ENCODE results near the gene PDE4B. TPM values are rescaled to one million over a fixed set of nuclear protein-coding genes. Genes with fewer than 3 reads are reported as not detected.

The PDE4B gene
- total RNA-seq, 1 donor from 2014 or later, result 21.3 TPM

GRCh38 chr1:66197120-66197519, 404.4 kb downstream of the PDE4B start:
- H3K4me3 Mint-ChIP-seq, result no peak overlapping the region
- H3K4me1 Mint-ChIP-seq (ENCODE audit: low read depth), result no peaks in the 10 kb centered on the region
- H3K27me3 Mint-ChIP-seq (ENCODE audit: insufficient read depth), result peaks cover 10% of the 10 kb centered on the region
- DNase-seq (ENCODE audit: low spot score), result no peak
- no peak overlapping the region for H3K27ac Mint-ChIP-seq
- no peaks in the 10 kb centered on the region for H3K9me3 Mint-ChIP-seq
- no peaks in the 10 kb centered on the region for H3K36me3 Mint-ChIP-seq (ENCODE audit: low read depth)
- intact Hi-C loops (cut with micrococcal nuclease), result no loop called here

DNA sequence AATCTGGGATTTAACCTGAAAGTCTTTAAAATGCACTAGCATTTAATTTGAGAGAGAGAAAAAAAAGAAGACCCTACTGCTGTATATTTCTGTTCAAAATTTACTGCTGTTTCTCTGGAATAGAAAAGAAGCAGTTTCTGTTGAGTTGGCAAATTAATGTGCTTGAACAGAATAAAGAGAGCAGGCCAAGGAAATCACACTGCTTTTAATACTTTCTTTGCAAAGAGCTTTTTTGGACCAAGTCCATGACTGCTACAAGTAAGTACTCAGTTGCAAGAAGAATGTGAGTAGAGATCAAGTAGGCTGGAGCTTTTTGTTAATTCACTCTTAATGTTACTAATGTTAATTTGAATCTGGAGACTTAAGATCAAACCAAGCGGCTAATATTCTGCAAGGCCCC, 405.1 kb downstream of the PDE4B start:
- intact Hi-C loops (cut with micrococcal nuclease), result no loop called here
- Mint-ChIP-seq H3K27me3 (ENCODE audit: insufficient read depth) (peaks cover 10% of the 10 kb centered on the region), H3K9me3 (no peaks in the 10 kb centered on the region), H3K4me3 (no peak overlapping the region), H3K27ac (no peak overlapping the region), H3K36me3 (ENCODE audit: low read depth) (no peaks in the 10 kb centered on the region), H3K4me1 (ENCODE audit: low read depth) (no peaks in the 10 kb centered on the region)
- DNase-seq (ENCODE audit: low spot score), result no peak

- H3K27me3 Mint-ChIP-seq (ENCODE audit: insufficient read depth), result peaks cover 2% of the 10 kb centered on the region
- H3K27ac Mint-ChIP-seq, result no peak overlapping the region
- H3K36me3 Mint-ChIP-seq (ENCODE audit: low read depth), result no peaks in the 10 kb centered on the region
- intact Hi-C loops (cut with micrococcal nuclease), result no loop called here
- H3K4me3 Mint-ChIP-seq, result no peak overlapping the region
- H3K9me3 Mint-ChIP-seq, result peaks cover 18% of the 10 kb centered on the region
- DNase-seq (ENCODE audit: low spot score), result no peak
- no peaks in the 10 kb centered on the region for H3K4me1 Mint-ChIP-seq (ENCODE audit: low read depth)
These were observed 414.0 kb downstream of the PDE4B start for GRCh38 chr1:66206563-66207144.

- DNase-seq (ENCODE audit: low spot score), result no peak
- H3K27me3 Mint-ChIP-seq (ENCODE audit: insufficient read depth), result peaks cover 2% of the 10 kb centered on the region
- H3K36me3 Mint-ChIP-seq (ENCODE audit: low read depth), result no peaks in the 10 kb centered on the region
- no peak overlapping the region for H3K27ac Mint-ChIP-seq
- H3K4me3 Mint-ChIP-seq, result no peak overlapping the region
- intact Hi-C loops (cut with micrococcal nuclease), result no loop called here
- H3K9me3 Mint-ChIP-seq, result peaks cover 18% of the 10 kb centered on the region
- H3K4me1 Mint-ChIP-seq (ENCODE audit: low read depth), result no peaks in the 10 kb centered on the region
These were observed 414.8 kb downstream of the PDE4B start for GRCh38 chr1:66207484-66207883.

DNA sequence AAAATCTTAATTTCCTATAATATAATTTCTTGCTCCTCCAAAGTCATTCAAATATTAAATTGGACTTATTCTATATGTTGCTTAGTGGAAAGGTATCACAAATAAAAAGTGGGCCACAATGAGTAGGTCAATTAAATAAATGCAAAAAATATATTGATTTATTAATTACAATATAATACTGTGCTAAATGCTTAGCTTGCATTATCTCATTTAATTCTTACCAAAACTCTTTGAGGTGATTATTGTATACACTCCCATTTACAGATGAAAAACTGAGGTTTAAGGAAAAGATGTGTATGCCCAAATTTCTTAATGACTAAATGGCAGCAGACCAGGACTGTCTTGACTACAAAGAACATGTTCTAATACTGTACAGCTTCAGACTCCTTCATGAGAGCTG, 415.9 kb downstream of the PDE4B start:
- Mint-ChIP-seq H3K4me3 (no peak overlapping the region), H3K36me3 (ENCODE audit: low read depth) (no peaks in the 10 kb centered on the region), H3K27ac (no peak overlapping the region), H3K27me3 (ENCODE audit: insufficient read depth) (peaks cover 2% of the 10 kb centered on the region), H3K9me3 (peaks cover 13% of the 10 kb centered on the region), H3K4me1 (ENCODE audit: low read depth) (no peaks in the 10 kb centered on the region)
- DNase-seq (ENCODE audit: low spot score), result no peak
- intact Hi-C loops (cut with micrococcal nuclease), result no loop called here

GRCh38 chr1:66210635-66211244, 418.0 kb downstream of the PDE4B start:
- Mint-ChIP-seq H3K36me3 (ENCODE audit: low read depth) (no peaks in the 10 kb centered on the region), H3K27me3 (ENCODE audit: insufficient read depth) (peaks cover 2% of the 10 kb centered on the region), H3K4me1 (ENCODE audit: low read depth) (peaks cover 17% of the 10 kb centered on the region), H3K4me3 (no peak overlapping the region), H3K27ac (no peak overlapping the region), H3K9me3 (no peaks in the 10 kb centered on the region)
- intact Hi-C loops (cut with micrococcal nuclease), result no loop called here
- no peak for DNase-seq (ENCODE audit: low spot score)

- Mint-ChIP-seq H3K4me1 (ENCODE audit: low read depth) (peaks cover 17% of the 10 kb centered on the region), H3K4me3 (no peak overlapping the region)
- intact Hi-C loops (cut with micrococcal nuclease), result no loop called here
These were observed 418.8 kb downstream of the PDE4B start for GRCh38 chr1:66211521-66211920.

GRCh38 chr1:66213491-66213890, 420.8 kb downstream of the PDE4B start:
- peaks cover 17% of the 10 kb centered on the region for H3K4me1 Mint-ChIP-seq (ENCODE audit: low read depth)
- intact Hi-C loops (cut with micrococcal nuclease), result no loop called here
- H3K4me3 Mint-ChIP-seq, result no peak overlapping the region
- no peaks in the 10 kb centered on the region for H3K36me3 Mint-ChIP-seq (ENCODE audit: low read depth)
- H3K27me3 Mint-ChIP-seq (ENCODE audit: insufficient read depth), result peaks cover 2% of the 10 kb centered on the region
- DNase-seq (ENCODE audit: low spot score), result no peak
- H3K27ac Mint-ChIP-seq, result no peak overlapping the region
- no peaks in the 10 kb centered on the region for H3K9me3 Mint-ChIP-seq

More at GRCh38 chr1:66211521-66211920, 418.8 kb downstream of the PDE4B start:
- Mint-ChIP-seq H3K9me3 (no peaks in the 10 kb centered on the region), H3K27me3 (ENCODE audit: insufficient read depth) (peaks cover 2% of the 10 kb centered on the region), H3K36me3 (ENCODE audit: low read depth) (no peaks in the 10 kb centered on the region), H3K27ac (no peak overlapping the region)
- no peak for DNase-seq (ENCODE audit: low spot score)

DNA sequence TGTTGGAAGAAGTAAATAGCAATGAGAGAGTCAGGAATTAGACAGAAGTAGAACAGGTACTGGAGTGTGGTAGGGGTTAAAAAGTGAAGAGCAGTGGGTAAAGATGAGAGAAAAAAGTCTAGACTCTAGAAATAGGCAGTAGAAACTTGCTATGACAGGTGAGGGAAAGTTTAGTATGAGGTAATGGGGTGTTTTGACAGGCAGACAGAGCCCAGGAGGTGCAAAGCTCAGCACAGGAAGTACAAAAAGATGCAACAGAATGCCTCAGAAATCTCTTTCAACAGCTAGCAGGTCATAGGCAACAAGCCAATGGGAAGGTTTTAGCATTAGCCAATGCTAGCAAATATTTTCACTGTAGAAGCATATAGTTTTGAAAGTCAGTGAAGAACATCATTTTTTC, 422.2 kb downstream of the PDE4B start:
- no peak overlapping the region for H3K4me3 Mint-ChIP-seq
- no peaks in the 10 kb centered on the region for H3K36me3 Mint-ChIP-seq (ENCODE audit: low read depth)
- intact Hi-C loops (cut with micrococcal nuclease), result loop anchor here (2.0 to 5.0 kb wide), 2 partner anchors 28 to 33 kb away; no protein-coding TSS in a partner anchor
- peak overlapping the region; percentile 54 for H3K27ac Mint-ChIP-seq
- peaks cover 17% of the 10 kb centered on the region for H3K4me1 Mint-ChIP-seq (ENCODE audit: low read depth)
- H3K9me3 Mint-ChIP-seq, result no peaks in the 10 kb centered on the region
- peaks cover 2% of the 10 kb centered on the region for H3K27me3 Mint-ChIP-seq (ENCODE audit: insufficient read depth)
- DNase-seq (ENCODE audit: low spot score), result peak; percentile 21

- Mint-ChIP-seq H3K4me1 (ENCODE audit: low read depth) (peaks cover 17% of the 10 kb centered on the region), H3K27me3 (ENCODE audit: insufficient read depth) (no peaks in the 10 kb centered on the region)
- intact Hi-C loops (cut with micrococcal nuclease), result loop anchor here (5.0 kb wide), 1 partner anchor 35 kb away; no protein-coding TSS in a partner anchor
These were observed 424.3 kb downstream of the PDE4B start for GRCh38 chr1:66217021-66217420.

DNA sequence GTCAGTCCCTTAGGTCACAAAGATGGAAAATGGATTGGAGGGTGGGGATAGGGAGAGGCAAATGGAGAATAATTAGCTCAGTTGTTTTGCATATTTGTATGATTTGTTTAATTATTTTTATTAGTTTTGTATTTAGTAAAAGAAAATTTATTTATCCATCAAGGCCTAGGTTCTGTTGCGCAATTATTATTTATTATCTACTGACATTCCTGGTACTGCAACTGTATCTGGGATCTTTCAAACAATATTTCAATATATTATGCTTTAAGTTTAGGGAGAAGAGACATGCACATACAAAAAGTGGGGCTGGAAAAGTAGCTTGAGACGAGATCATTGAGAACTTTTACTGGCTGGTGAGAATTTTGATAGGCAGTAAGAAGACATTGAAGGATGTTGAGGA, 424.9 kb downstream of the PDE4B start:
- no peak for DNase-seq (ENCODE audit: low spot score)
- intact Hi-C loops (cut with micrococcal nuclease), result loop anchor here (5.0 kb wide), 1 partner anchor 35 kb away; no protein-coding TSS in a partner anchor
- Mint-ChIP-seq H3K27me3 (ENCODE audit: insufficient read depth) (no peaks in the 10 kb centered on the region), H3K36me3 (ENCODE audit: low read depth) (no peaks in the 10 kb centered on the region), H3K4me1 (ENCODE audit: low read depth) (peaks cover 17% of the 10 kb centered on the region), H3K9me3 (no peaks in the 10 kb centered on the region), H3K27ac (no peak overlapping the region), H3K4me3 (no peak overlapping the region)

More at GRCh38 chr1:66217021-66217420, 424.3 kb downstream of the PDE4B start:
- no peak overlapping the region for H3K27ac Mint-ChIP-seq
- no peak overlapping the region for H3K4me3 Mint-ChIP-seq
- H3K9me3 Mint-ChIP-seq, result no peaks in the 10 kb centered on the region
- DNase-seq (ENCODE audit: low spot score), result no peak
- no peaks in the 10 kb centered on the region for H3K36me3 Mint-ChIP-seq (ENCODE audit: low read depth)

DNA sequence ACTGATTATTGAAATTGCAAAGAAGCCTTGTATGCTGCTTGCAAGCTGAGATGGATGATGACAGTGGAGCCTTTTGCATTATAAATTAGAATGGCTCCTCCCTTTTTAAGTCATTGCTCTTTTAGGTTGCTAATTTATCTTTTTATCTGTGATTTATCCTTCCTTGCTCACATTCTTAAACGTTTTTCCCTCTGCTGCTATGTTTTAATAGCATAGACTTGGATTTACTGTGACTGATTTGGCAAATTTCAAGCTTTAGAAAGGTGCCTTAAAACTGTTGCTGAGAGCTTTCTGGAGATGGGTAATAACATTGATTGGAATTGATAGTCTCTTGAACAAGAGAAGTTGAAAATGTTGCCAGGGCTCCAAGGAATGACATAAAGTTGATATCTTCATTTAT, 427.8 kb downstream of the PDE4B start:
- no peaks in the 10 kb centered on the region for H3K9me3 Mint-ChIP-seq
- H3K27me3 Mint-ChIP-seq (ENCODE audit: insufficient read depth), result peaks cover 6% of the 10 kb centered on the region
- intact Hi-C loops (cut with micrococcal nuclease), result no loop called here
- H3K4me3 Mint-ChIP-seq, result no peak overlapping the region
- peaks cover 7% of the 10 kb centered on the region for H3K36me3 Mint-ChIP-seq (ENCODE audit: low read depth)
- DNase-seq (ENCODE audit: low spot score), result no peak
- no peak overlapping the region for H3K27ac Mint-ChIP-seq
- H3K4me1 Mint-ChIP-seq (ENCODE audit: low read depth), result peaks cover 3% of the 10 kb centered on the region

GRCh38 chr1:66223681-66224080, 431.0 kb downstream of the PDE4B start:
- Mint-ChIP-seq H3K27me3 (ENCODE audit: insufficient read depth) (peaks cover 6% of the 10 kb centered on the region), H3K9me3 (no peaks in the 10 kb centered on the region), H3K4me3 (no peak overlapping the region), H3K27ac (no peak overlapping the region), H3K4me1 (ENCODE audit: low read depth) (no peaks in the 10 kb centered on the region), H3K36me3 (ENCODE audit: low read depth) (peaks cover 7% of the 10 kb centered on the region)
- DNase-seq (ENCODE audit: low spot score), result no peak
- intact Hi-C loops (cut with micrococcal nuclease), result no loop called here
